Liver (tissue), 9 donors: Measurements from ENCODE around the gene ARHGAP33. TPM values are rescaled to one million over a fixed set of nuclear protein-coding genes. Genes with fewer than 3 reads are reported as not detected.

ENCODE experiments used
- DNase-seq: peaks from one replicate; pipeline ENCODE4 v3.0.0-alpha.2; 2017; ENCODE audit warnings: low spot score
- H3K27ac ChIP-seq, 2 donors: one replicate each; pipeline ENCODE4 v1.7.0; 2013; ENCODE audit warnings: inconsistent platforms in 2 of 2, low read length in 2 of 2, control low read depth in 1 of 2, low read depth in 1 of 2, mild to moderate bottlenecking in 1 of 2
- H3K27me3 ChIP-seq, 4 donors: one replicate each; pipeline versions ENCODE4 v1.6.1 to v1.7.0; 2013; ENCODE audit warnings: low read length in 3 of 4, inconsistent platforms in 1 of 4, mild to moderate bottlenecking in 1 of 4, moderate library complexity in 1 of 4; ENCODE audit not compliant: control insufficient read depth in 4 of 4, insufficient read depth in 4 of 4
- H3K36me3 ChIP-seq, 4 donors: one replicate each; pipeline versions ENCODE4 v1.6.1 to v1.7.0; 2013; ENCODE audit warnings: low read length in 3 of 4, mild to moderate bottlenecking in 3 of 4, low read depth in 1 of 4, moderate library complexity in 1 of 4; ENCODE audit not compliant: control insufficient read depth in 4 of 4, insufficient read depth in 3 of 4
- H3K4me1 ChIP-seq, 4 donors: one replicate each; pipeline versions ENCODE4 v1.6.1 to v1.7.0; 2013; ENCODE audit warnings: low read length in 3 of 4, mild to moderate bottlenecking in 3 of 4, moderate library complexity in 1 of 4; ENCODE audit not compliant: control insufficient read depth in 4 of 4, insufficient read depth in 4 of 4
- H3K4me3 ChIP-seq, 3 donors: one replicate each; pipeline versions ENCODE4 v1.6.1 to v1.7.0; 2013; ENCODE audit warnings: low read length in 3 of 3, control low read depth in 1 of 3, low read depth in 1 of 3, mild to moderate bottlenecking in 1 of 3
- H3K9ac ChIP-seq, 2 donors: one replicate each; pipeline ENCODE4 v1.7.0; 2013; ENCODE audit warnings: low read length in 2 of 2, mild to moderate bottlenecking in 2 of 2, moderate library complexity in 2 of 2, control low read depth in 1 of 2, low read depth in 1 of 2
- H3K9me3 ChIP-seq, 4 donors: one replicate each; pipeline versions ENCODE4 v1.6.1 to v1.7.0; 2013; ENCODE audit warnings: low read length in 3 of 4; ENCODE audit not compliant: control insufficient read depth in 4 of 4
- ATF3 ChIP-seq: IDR thresholded peaks from 2 replicates; pipeline ENCODE4 v1.6.1; 2016; ENCODE audit warnings: antibody characterized with exemption
- CTCF ChIP-seq: fragments of 150-350 bp; IDR thresholded peaks from 2 replicates; pipeline ENCODE4 v1.5.1; 2017; ENCODE audit warnings: improper control_type of control experiment, low read depth, low read length; ENCODE audit not compliant: missing input control
- EGR1 ChIP-seq, 2 donors: IDR thresholded peaks; 2 replicates each; pipeline ENCODE4 v1.6.1; 2016 to 2018; ENCODE audit warnings: antibody characterized with exemption in 2 of 2, low read depth in 2 of 2
- FOXA1 ChIP-seq: IDR thresholded peaks from 2 replicates; pipeline ENCODE4 v1.6.1; 2016; ENCODE audit warnings: antibody characterized with exemption
- FOXA2 ChIP-seq: IDR thresholded peaks from 2 replicates; pipeline ENCODE4 v1.6.1; 2016; ENCODE audit warnings: antibody characterized with exemption
- GABPA ChIP-seq, 2 donors: IDR thresholded peaks in 1 of 2; conservative IDR thresholded peaks in 1 of 2; 2 replicates each; pipeline ENCODE4 v1.6.1; 2016; ENCODE audit warnings: antibody characterized with exemption in 2 of 2, mild to moderate bottlenecking in 1 of 2, moderate library complexity in 1 of 2
- HNF4A ChIP-seq, 2 donors: conservative IDR thresholded peaks; 2 replicates each; pipeline ENCODE4 v1.6.1; 2016; ENCODE audit warnings: antibody characterized with exemption in 2 of 2, mild to moderate bottlenecking in 2 of 2
- HNF4G ChIP-seq: IDR thresholded peaks from 2 replicates; pipeline ENCODE4 v1.6.1; 2016; ENCODE audit warnings: antibody characterized with exemption
- JUND ChIP-seq, 2 donors: IDR thresholded peaks; 2 replicates each; pipeline ENCODE4 v1.6.1; 2016; ENCODE audit warnings: antibody characterized with exemption in 2 of 2
- NR2F2 ChIP-seq: IDR thresholded peaks from 2 replicates; pipeline ENCODE4 v1.6.1; 2016; ENCODE audit warnings: antibody characterized with exemption
- RAD21 ChIP-seq, 2 donors: IDR thresholded peaks; 2 replicates each; pipeline ENCODE4 v1.6.1; 2016; ENCODE audit warnings: antibody characterized with exemption in 2 of 2, mild to moderate bottlenecking in 2 of 2
- REST ChIP-seq: IDR thresholded peaks from 2 replicates; pipeline ENCODE4 v1.6.1; 2016; ENCODE audit warnings: antibody characterized with exemption, mild to moderate bottlenecking
- RXRA ChIP-seq, 2 donors: IDR thresholded peaks; 2 replicates each; pipeline ENCODE4 v1.6.1; 2017 to 2018; ENCODE audit warnings: antibody characterized with exemption in 2 of 2, mild to moderate bottlenecking in 1 of 2
- SP1 ChIP-seq: IDR thresholded peaks from 2 replicates; pipeline ENCODE4 v1.6.1; 2018; ENCODE audit warnings: antibody characterized with exemption, mild to moderate bottlenecking
- TAF1 ChIP-seq: conservative IDR thresholded peaks from 2 replicates; pipeline ENCODE4 v1.6.1; 2016; ENCODE audit warnings: antibody characterized with exemption, mild to moderate bottlenecking
- YY1 ChIP-seq: IDR thresholded peaks from 2 replicates; pipeline ENCODE4 v1.6.1; 2016; ENCODE audit warnings: antibody characterized with exemption, mild to moderate bottlenecking
- ZBTB33 ChIP-seq: IDR thresholded peaks from 2 replicates; pipeline ENCODE4 v1.6.1; 2016; ENCODE audit warnings: antibody characterized with exemption
- WGBS: extraction: QIAGEN DNeasy Blood & Tissue Kit; methylation state at CpG from one replicate; pipeline ENCODE4 v1.1.7; 2013; 5-methylcytosine and 5-hydroxymethylcytosine counted together
- polyA plus RNA-seq, 2 donors: library from polyadenylated mRNA; stranded (reverse) in 1 of 2; unstranded in 1 of 2; fragments of 200-250 nt in 1 of 2; fragments of >200 nt in 1 of 2; fragmentation: Nextera tagmentation in 1 of 2; extraction: Ambion mirVana in 1 of 2; gene quantifications; one replicate each; pipeline versions ENCODE4 v1.2.1 to v1.2.3, GENCODE V29; 2013 to 2015
- total RNA-seq, 2 donors: library from RNA; depleted of rRNA; stranded (reverse); fragments of >200 nt; gene quantifications; one replicate each; pipeline ENCODE4 v1.2.3, GENCODE V29; 2014
- donor health status: healthy.
- donor health status: healthy.
- donor health status: healthy.
- donor health status: healthy.
- donor health status: healthy.

The ARHGAP33 gene
- total and polyA plus RNA-seq, 4 donors, result 0.85 to 10.1 (median 1.8) TPM

- Histone ChIP-seq H3K4me1 (no peaks in the 10 kb centered on the region), H3K36me3 (peaks cover 52 to 94% (median 66%) of the 10 kb centered on the region in 4 donors), H3K27ac (no peak overlapping the region), H3K9me3 (no peaks in the 10 kb centered on the region), H3K27me3 (no peaks in the 10 kb centered on the region), H3K9ac (no peak overlapping the region), H3K4me3 (no peak overlapping the region)
- TF ChIP-seq ATF3 (no peak), HNF4G (no peak), NR2F2 (no peak), EGR1 (IDR thresholded peaks at IDR 0.05; ENCODE audit: low read depth in 2 of 2) (no peak), GABPA (IDR thresholded peaks at IDR 0.05 in 1 of 2, conservative IDR thresholded peaks at IDR 0.05 in 1 of 2) (no peak), RAD21 (IDR thresholded peaks at IDR 0.05) (no peak), ZBTB33 (no peak), FOXA2 (no peak), HNF4A (conservative IDR thresholded peaks at IDR 0.05) (no peak), RXRA (IDR thresholded peaks at IDR 0.05) (no peak), SP1 (no peak), FOXA1 (no peak), JUND (IDR thresholded peaks at IDR 0.05) (no peak), CTCF (no peak), REST (no peak)
- DNase-seq, result no peak
- WGBS, result 96% methylated on average over 18 of the region's 18 CpGs
Measured at GRCh38 chr19:35730326-35730725, 45.0 kb upstream of the ARHGAP33 start.

GRCh38 chr19:35731353-35731752 lies 44.0 kb upstream of the ARHGAP33 start:
- H3K27ac ChIP-seq, result no peak overlapping the region
- no peak for DNase-seq
- no peaks in the 10 kb centered on the region for H3K9me3 ChIP-seq
- 88% methylated on average over 9 of the region's 9 CpGs for WGBS
- H3K4me3 ChIP-seq, result no peak overlapping the region
- H3K27me3 ChIP-seq, result no peaks in the 10 kb centered on the region
- H3K9ac ChIP-seq, result no peak overlapping the region
- TF ChIP-seq ZBTB33 (no peak), RXRA (IDR thresholded peaks at IDR 0.05) (no peak), FOXA2 (no peak), TAF1 (no peak), YY1 (no peak), HNF4A (conservative IDR thresholded peaks at IDR 0.05) (no peak), RAD21 (IDR thresholded peaks at IDR 0.05) (no peak), CTCF (no peak), GABPA (IDR thresholded peaks at IDR 0.05 in 1 of 2, conservative IDR thresholded peaks at IDR 0.05 in 1 of 2) (no peak), FOXA1 (no peak)
- no peaks in the 10 kb centered on the region for H3K4me1 ChIP-seq
- peaks cover 43 to 90% (median 56%) of the 10 kb centered on the region in 4 donors for H3K36me3 ChIP-seq
